Ishikawa (cell line): Measurements from ENCODE around the gene CST6.
A peak's percentile ranks its signal among the peaks of the same experiment; 100 is the strongest.

ENCODE experiments used
- CEBPB ChIP-seq: IDR thresholded peaks from 2 replicates; pipeline ENCODE4 v1.6.1; 2012
- CREB1 ChIP-seq: IDR thresholded peaks from 2 replicates; pipeline ENCODE4 v1.6.1; 2012; ENCODE audit warnings: low read depth
- EGR1 ChIP-seq: IDR thresholded peaks from 2 replicates; pipeline ENCODE4 v1.6.1; 2012
- EP300 ChIP-seq: IDR thresholded peaks from 2 replicates; pipeline ENCODE4 v1.6.1; 2012; ENCODE audit warnings: borderline replicate concordance
- FOXM1 ChIP-seq: IDR thresholded peaks from 2 replicates; pipeline ENCODE4 v1.6.1; 2012; ENCODE audit warnings: low read depth, borderline replicate concordance
- MAX ChIP-seq: IDR thresholded peaks from 2 replicates; pipeline ENCODE4 v1.6.1; 2012
- NFIC ChIP-seq: IDR thresholded peaks from 2 replicates; pipeline ENCODE4 v1.6.1; 2012
- RAD21 ChIP-seq: IDR thresholded peaks from 2 replicates; pipeline ENCODE4 v1.6.1; 2012; ENCODE audit warnings: low read depth
- REST ChIP-seq: IDR thresholded peaks from 2 replicates; pipeline ENCODE4 v1.6.1; 2012; ENCODE audit warnings: low read depth, mild to moderate bottlenecking
- TAF1 ChIP-seq: IDR thresholded peaks from 2 replicates; pipeline ENCODE4 v1.6.1; 2012; ENCODE audit warnings: low read depth, mild to moderate bottlenecking
- TCF12 ChIP-seq: IDR thresholded peaks from 2 replicates; pipeline ENCODE4 v1.6.1; 2012; ENCODE audit warnings: low read depth
- TEAD4 ChIP-seq: IDR thresholded peaks from 2 replicates; pipeline ENCODE4 v1.6.1; 2012
- USF1 ChIP-seq: IDR thresholded peaks from 2 replicates; pipeline ENCODE4 v1.6.1; 2012
- YY1 ChIP-seq: IDR thresholded peaks from 2 replicates; pipeline ENCODE4 v1.6.1; 2012; ENCODE audit warnings: low read depth
- ZBTB7A ChIP-seq: IDR thresholded peaks from 2 replicates; pipeline ENCODE4 v1.6.1; 2012; ENCODE audit warnings: low read depth

CST6 gene

DNA sequence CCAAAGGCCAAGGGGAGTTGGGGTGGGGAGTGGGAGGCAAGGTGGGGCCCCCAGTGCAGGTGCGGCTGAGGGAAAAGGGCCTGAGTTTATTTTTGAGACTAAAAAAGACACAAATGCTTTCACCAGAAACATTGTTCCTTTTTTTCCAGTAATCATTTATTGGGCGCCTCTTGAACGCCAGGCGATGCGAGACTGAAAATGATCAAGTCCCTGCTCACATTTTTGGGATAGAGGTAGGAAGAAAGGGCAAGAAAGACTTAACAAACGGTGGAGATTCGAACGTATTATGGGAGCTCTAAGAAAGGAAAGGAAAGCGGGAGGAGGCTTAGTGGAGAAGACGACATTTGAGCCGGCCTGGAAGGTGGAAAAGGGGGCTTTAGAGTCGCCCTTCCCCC, 39.6 kb downstream of the CST6 start:
- TF ChIP-seq YY1 (no peak), REST (no peak), RAD21 (no peak), ZBTB7A (no peak), CEBPB (no peak), TEAD4 (no peak), FOXM1 (no peak), TCF12 (no peak), NFIC (no peak)

GRCh38 chr11:66051766-66052663, 40.2 kb downstream of the CST6 start, which contains the start of gene SF3B2:
Gene SF3B2 (plus strand): TSS chr11:66052364. CDS start chr11:66052385, 21 bp downstream.
- TF ChIP-seq REST, result no peak
- TF ChIP-seq YY1, result peak; percentile 93
- peak; percentile 66 for TF ChIP-seq CREB1
- TF ChIP-seq RAD21, result no peak
- TF ChIP-seq FOXM1, result no peak
- TF ChIP-seq TAF1, result peak; percentile 88
- TF ChIP-seq EGR1, result 0 out of 2 replicates have a peak, but pooled peaks have one; percentile 11
- peak; percentile 37 for TF ChIP-seq TCF12
- no peak for TF ChIP-seq CEBPB
- no peak for TF ChIP-seq ZBTB7A
- TF ChIP-seq NFIC, result no peak; the same call in 1 of the 2 replicates
- TF ChIP-seq USF1, result no peak; the same call in none of the 2 replicates
- peak; percentile 26; the same call in 1 of the 2 replicates for TF ChIP-seq EP300
- peak; percentile 39 for TF ChIP-seq MAX
- TF ChIP-seq TEAD4, result no peak; the same call in 1 of the 2 replicates

DNA sequence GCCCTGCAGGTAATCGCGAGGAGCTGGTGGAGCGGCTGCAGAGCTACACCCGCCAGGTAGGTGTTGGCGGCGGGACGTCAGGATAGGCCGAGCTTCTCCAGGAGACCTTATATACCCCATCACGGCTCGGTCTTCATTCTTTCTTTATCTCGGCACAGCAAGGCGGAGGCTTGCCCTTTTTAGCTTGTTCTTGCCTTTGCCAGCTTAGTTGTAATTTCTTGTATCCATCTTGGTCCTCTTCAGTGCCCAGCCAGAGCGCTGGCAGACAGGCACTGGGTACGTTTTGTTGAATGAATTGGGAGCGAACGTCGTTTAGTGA, 40.8 kb downstream of the CST6 start:
- TF ChIP-seq USF1 (no peak), FOXM1 (no peak), TAF1 (no peak), EGR1 (no peak), TEAD4 (no peak), MAX (no peak), NFIC (no peak), RAD21 (no peak), CREB1 (no peak), REST (no peak), EP300 (no peak), YY1 (no peak), TCF12 (no peak), ZBTB7A (no peak)

- no peak for TF ChIP-seq TEAD4
- no peak for TF ChIP-seq MAX
- TF ChIP-seq USF1, result no peak
- no peak for TF ChIP-seq TCF12
- TF ChIP-seq NFIC, result no peak
- TF ChIP-seq EP300, result no peak
- no peak for TF ChIP-seq REST
- no peak for TF ChIP-seq FOXM1
- no peak for TF ChIP-seq ZBTB7A
These were observed 43.2 kb downstream of the CST6 start for GRCh38 chr11:66055021-66055420.
